Midbrain (tissue), 1 donor: ENCODE measurements around the gene TMEM218.

Experiments used
- DNase-seq: peaks from one replicate; lab custom pipeline; 2025; lab: John Stamatoyannopoulos, UW

The TMEM218 gene

DNA sequence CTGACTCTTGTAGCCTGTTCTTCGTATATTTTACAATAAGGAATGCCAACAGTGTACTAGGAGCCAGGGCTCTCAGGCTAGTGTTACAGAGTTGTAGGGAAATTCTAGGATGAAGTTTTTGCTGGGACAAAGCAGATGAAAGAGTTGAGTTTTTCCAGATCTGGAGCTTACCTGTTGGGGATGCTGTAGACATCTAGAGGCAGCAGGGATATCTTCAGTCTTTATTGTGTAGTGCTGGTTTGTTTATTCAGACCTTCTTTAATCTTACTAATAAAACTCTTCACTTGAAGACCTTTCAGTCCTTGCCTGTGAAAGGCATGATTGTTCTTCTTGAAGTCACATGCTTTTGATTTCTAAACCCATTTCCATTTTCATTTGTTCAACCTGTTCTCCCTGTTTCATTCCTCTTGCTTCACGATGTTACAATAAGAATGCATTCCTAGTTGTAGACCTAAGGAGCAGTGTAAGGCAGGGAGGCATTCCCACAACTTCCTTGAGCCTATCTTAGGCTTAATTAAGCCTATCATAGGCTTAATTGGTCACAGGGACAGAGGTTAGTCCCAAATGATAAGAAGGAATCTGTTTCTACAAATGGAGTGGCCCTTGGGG, 56.2 kb downstream of the TMEM218 start:
- no peak for DNase-seq

DNA sequence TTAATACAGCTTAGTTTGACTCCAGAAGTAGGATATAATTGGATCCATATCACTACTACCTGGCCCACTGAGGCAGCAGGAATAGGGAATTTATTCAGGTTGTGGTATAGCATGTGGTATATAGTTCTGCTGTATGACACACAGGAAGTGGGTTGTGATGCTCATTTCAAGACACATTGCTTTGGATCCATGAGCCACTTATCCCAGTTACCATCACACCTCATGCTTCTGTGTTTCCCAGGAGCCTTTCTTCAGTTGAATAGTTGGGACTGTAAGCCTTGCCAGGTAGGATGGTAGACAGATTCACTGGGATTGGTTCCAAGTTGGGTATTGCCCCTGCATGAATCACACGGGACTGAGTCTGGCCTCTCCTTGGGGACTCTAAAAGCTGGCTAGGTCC, 58.3 kb downstream of the TMEM218 start:
- DNase-seq: no peak

DNA sequence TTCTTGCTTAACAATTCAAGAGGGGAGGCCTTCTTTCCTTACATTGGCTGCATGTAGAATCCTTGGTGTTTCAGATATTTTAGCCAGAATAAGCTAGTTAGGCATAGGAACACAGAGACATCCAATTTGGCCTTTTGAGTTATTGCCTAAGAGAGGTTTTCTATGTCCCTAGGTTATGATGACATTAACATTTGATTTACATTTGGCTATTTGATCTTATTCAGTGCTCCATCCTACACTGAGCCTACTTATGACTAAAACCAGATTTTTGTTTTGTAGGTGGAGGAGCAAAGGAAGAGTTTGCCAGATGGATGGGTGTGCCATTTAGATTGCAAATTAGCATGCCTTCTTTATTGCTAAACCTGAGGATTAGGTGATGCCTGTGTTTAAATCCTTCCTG, 59.4 kb downstream of the TMEM218 start:
- no peak for DNase-seq

DNA sequence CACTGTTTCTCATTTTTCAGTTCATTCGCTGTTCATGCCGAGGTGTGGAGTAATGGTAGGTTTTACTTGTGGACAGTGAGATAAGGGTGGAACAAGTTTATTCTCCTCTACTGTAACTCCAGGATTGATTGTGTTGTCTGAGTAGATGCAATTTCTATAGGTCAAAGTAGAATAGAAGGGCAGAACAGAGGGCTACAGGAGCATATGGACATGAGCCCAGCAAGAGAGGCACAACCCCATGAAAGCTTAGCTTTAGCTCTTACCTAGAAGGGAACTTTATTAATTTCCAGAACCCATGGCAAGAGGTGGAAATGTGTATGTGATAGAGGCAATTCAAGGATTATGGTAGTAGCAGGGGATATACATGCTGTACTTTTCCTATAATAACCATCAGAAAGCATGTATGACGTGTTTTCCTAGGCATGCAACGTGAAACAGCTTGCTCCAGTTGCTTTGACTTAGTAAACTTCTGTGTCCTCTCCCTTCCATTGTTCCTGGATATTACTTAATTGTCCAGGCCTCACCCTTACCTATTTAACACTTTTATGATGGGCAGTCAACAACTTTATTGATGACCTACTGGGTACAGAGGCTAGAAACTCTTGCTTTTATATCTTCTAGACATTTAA, 62.1 kb downstream of the TMEM218 start:
- DNase-seq: no peak
